ENCODE measurements around the gene SRD5A2. TPM values are rescaled to one million over a fixed set of nuclear protein-coding genes. Genes with fewer than 3 reads are reported as not detected.

Gene SRD5A2
- total and polyA plus RNA-seq, 2 of the 4 experiments (the other 2 are of a cell fraction), result not detected

- TF ChIP-seq ELK1 (IDR thresholded peaks at IDR 0.05; ENCODE audit: borderline replicate concordance, low read depth, low read length), result no peak
Measured at GRCh38 chr2:31606509-31606908, 25.8 kb upstream of the SRD5A2 start (continued).

- Histone ChIP-seq H3K9me3 (ENCODE audit: control insufficient read depth, insufficient read depth, low read length) (no peaks in the 10 kb centered on the region), H4K91ac (ENCODE audit: insufficient read depth, low read depth, low read length) (no peak overlapping the region), H3K4me3 (ENCODE audit: insufficient read depth, low read depth, low read length) (no peak overlapping the region), H3K14ac (replicated peaks; ENCODE audit: low read depth, low read length) (no peak overlapping the region), H3K4ac (ENCODE audit: low read depth, low read length) (no peak overlapping the region), H2AK5ac (ENCODE audit: low read depth, low read length) (no peak overlapping the region), H2BK20ac (ENCODE audit: low read depth, low read length) (no peak overlapping the region), H3K79me1 (ENCODE audit: low read depth in 1 of 2, low read length in 2 of 2) (no peaks in the 10 kb centered on the region), H4K8ac (ENCODE audit: low read depth in 2 of 2, low read length in 2 of 2) (no peak overlapping the region), H3K23ac (ENCODE audit: low read depth, low read length) (no peak overlapping the region), H2BK5ac (ENCODE audit: low read depth, low read length, poor library complexity, severe bottlenecking) (no peak overlapping the region), H3K9ac (ENCODE audit: low read depth, low read length) (no peak overlapping the region), H4K20me1 (ENCODE audit: insufficient read depth, low read length) (no peaks in the 10 kb centered on the region), H3K27ac (ENCODE audit: insufficient read depth, low read length) (no peak overlapping the region), H4K5ac (ENCODE audit: low read depth, low read length) (no peak overlapping the region), H3K4me1 (ENCODE audit: control insufficient read depth, insufficient read depth, low read length) (no peaks in the 10 kb centered on the region), H2AK9ac (replicated peaks; ENCODE audit: low read depth, low read length, poor library complexity) (no peak overlapping the region), H2BK15ac (ENCODE audit: low read depth, low read length) (no peak overlapping the region), H3K9me1 (ENCODE audit: insufficient read depth, low read length) (no peaks in the 10 kb centered on the region), H2AFZ (replicated peaks; ENCODE audit: low read length, poor library complexity) (no peak overlapping the region), H3K56ac (ENCODE audit: extremely low read depth, insufficient read depth, low read length) (no peak overlapping the region), H3K18ac (ENCODE audit: low read depth, low read length) (no peak overlapping the region), H3K27me3 (ENCODE audit: control insufficient read depth, insufficient read depth, low read length) (no peaks in the 10 kb centered on the region), H2BK120ac (ENCODE audit: low read depth, low read length) (no peak overlapping the region), H3K36me3 (ENCODE audit: control insufficient read depth, insufficient read depth, low read length) (no peaks in the 10 kb centered on the region), H3K4me2 (ENCODE audit: low read depth, low read length) (no peak overlapping the region)
- in situ Hi-C loops (cut with MboI; ENCODE audit: low sequenced_read_pairs) (no loop called here), intact Hi-C loops (cut with micrococcal nuclease) (no loop called here), dilution Hi-C loops (cut with HindIII; ENCODE audit: low sequenced_read_pairs, unreplicated experiment) (no loop called here)
- CTCF ChIA-PET, result no interaction called here
- TF ChIP-seq MAZ (IDR thresholded peaks at IDR 0.05; ENCODE audit: borderline replicate concordance, low read depth, low read length) (no peak), RFX5 (IDR thresholded peaks at IDR 0.05; ENCODE audit: low read depth, low read length) (no peak), CTCF (conservative IDR thresholded peaks at IDR 0.05; ENCODE audit: low read depth, low read length) (no peak), SMC3 (IDR thresholded peaks at IDR 0.05; ENCODE audit: low read depth, low read length) (no peak), USF2 (IDR thresholded peaks at IDR 0.05; ENCODE audit: low read depth, low read length) (no peak), RCOR1 (IDR thresholded peaks at IDR 0.05; ENCODE audit: insufficient replicate concordance, low read length) (no peak), MAFK (IDR thresholded peaks at IDR 0.05; ENCODE audit: low read depth, low read length) (no peak), ELK1 (IDR thresholded peaks at IDR 0.05; ENCODE audit: borderline replicate concordance, low read depth, low read length) (no peak), FOS (IDR thresholded peaks at IDR 0.05; ENCODE audit: low read depth, low read length) (no peak), CEBPB (IDR thresholded peaks at IDR 0.05; ENCODE audit: low read depth, low read length) (no peak), RAD21 (IDR thresholded peaks at IDR 0.05; ENCODE audit: low read length) (no peak)
- no TSS peak for BruUV-seq (replicated peaks)
- DNase-seq, result no peak
- no peak for ATAC-seq (ENCODE audit: low read depth)
- POLR2A ChIA-PET (ENCODE audit: unreplicated experiment), result no interaction called here
Measured at GRCh38 chr2:31598694-31599093, 18.0 kb upstream of the SRD5A2 start.
